ENCODE measurements around the gene KRTAP16-1.
A peak's percentile ranks its signal among the peaks of the same experiment; 100 is the strongest.

The KRTAP16-1 gene

GRCh38 chr17:41331606-41332005 is 22.5 kb upstream of the KRTAP16-1 start:
- DNase-seq (ENCODE audit: extremely low read depth in 1 of 2, low read depth in 1 of 2), result no peak

GRCh38 chr17:41329279-41329948 is 20.3 kb upstream of the KRTAP16-1 start:
- DNase-seq (ENCODE audit: extremely low read depth in 1 of 2, low read depth in 1 of 2), result no peak

GRCh38 chr17:41328207-41328606 is 19.1 kb upstream of the KRTAP16-1 start:
- no peak for DNase-seq (ENCODE audit: extremely low read depth in 1 of 2, low read depth in 1 of 2)

GRCh38 chr17:41327411-41328120 is 18.5 kb upstream of the KRTAP16-1 start:
- no peak for DNase-seq (ENCODE audit: extremely low read depth in 1 of 2, low read depth in 1 of 2)

- no peak for DNase-seq (ENCODE audit: extremely low read depth in 1 of 2, low read depth in 1 of 2)
Measured at GRCh38 chr17:41326173-41327145, 17.4 kb upstream of the KRTAP16-1 start.

- DNase-seq (ENCODE audit: extremely low read depth in 1 of 2, low read depth in 1 of 2), result no peak
Measured at GRCh38 chr17:41325611-41326010, 16.5 kb upstream of the KRTAP16-1 start.

- DNase-seq (ENCODE audit: extremely low read depth in 1 of 2, low read depth in 1 of 2), result no peak
Measured at GRCh38 chr17:41325126-41325525, 16.0 kb upstream of the KRTAP16-1 start.

GRCh38 chr17:41324180-41325075 is 15.3 kb upstream of the KRTAP16-1 start:
- no peak for DNase-seq (ENCODE audit: extremely low read depth in 1 of 2, low read depth in 1 of 2)

GRCh38 chr17:41322903-41323895 is 14.1 kb upstream of the KRTAP16-1 start:
- no peak for DNase-seq (ENCODE audit: extremely low read depth in 1 of 2, low read depth in 1 of 2)

GRCh38 chr17:41322094-41322902 is 13.2 kb upstream of the KRTAP16-1 start:
- DNase-seq (ENCODE audit: extremely low read depth in 1 of 2, low read depth in 1 of 2), result no peak

GRCh38 chr17:41318231-41318630 is 9.1 kb upstream of the KRTAP16-1 start:
- DNase-seq (ENCODE audit: extremely low read depth in 1 of 2, low read depth in 1 of 2), result no peak

- no peak for DNase-seq (ENCODE audit: extremely low read depth in 1 of 2, low read depth in 1 of 2)
Measured at GRCh38 chr17:41315814-41316445, 6.8 kb upstream of the KRTAP16-1 start.

- no peak for DNase-seq (ENCODE audit: extremely low read depth in 1 of 2, low read depth in 1 of 2)
Measured at GRCh38 chr17:41315204-41315794, 6.2 kb upstream of the KRTAP16-1 start, which contains the start of gene KRTAP17-1. KRTAP17-1 (minus strand) TSS chr17:41315710; CDS start chr17:41315650, 60 bp downstream.

GRCh38 chr17:41311111-41311510 is 2.0 kb upstream of the KRTAP16-1 start:
- no peak for DNase-seq (ENCODE audit: extremely low read depth in 1 of 2, low read depth in 1 of 2)

- peak in 1 of 2 donors; percentile 41 for DNase-seq (ENCODE audit: extremely low read depth in 1 of 2, low read depth in 1 of 2)
Measured at GRCh38 chr17:41308251-41308917, 725 bp downstream of the KRTAP16-1 start.

GRCh38 chr17:41307647-41308046 is 1.5 kb downstream of the KRTAP16-1 start:
- DNase-seq (ENCODE audit: extremely low read depth in 1 of 2, low read depth in 1 of 2), result no peak

GRCh38 chr17:41304091-41304490 is 5.0 kb downstream of the KRTAP16-1 start:
- DNase-seq (ENCODE audit: extremely low read depth in 1 of 2, low read depth in 1 of 2), result no peak

Measured in stimulated activated CD8-positive, alpha-beta memory T cell treated with anti-CD3 and anti-CD28 coated beads, Interleukin-7, amount 100 ng/mL, for 48 hours (primary cell).